CD4-positive, alpha-beta T cell treated with Interferon alpha-2 for 1 hour (primary cell): Measurements from ENCODE around the gene OVOL3.
"Not testable (repeated sequence)": the region's sequence is repeated elsewhere in the genome, so short reads cannot be mapped to it uniquely, and the experiment has no call there.

ENCODE experiments used
- DNase-seq, 2 donors: peaks; one replicate each; pipeline ENCODE4 v3.0.0-alpha.2; 2020 to 2022

Gene OVOL3

GRCh38 chr19:36110487-36111199, at the start of gene OVOL3:
Gene OVOL3, plus strand, starts transcription at chr19:36111143. Its CDS starts 60 bp downstream, at chr19:36111203.
- DNase-seq = no peak

GRCh38 chr19:36061367-36061766, 49.6 kb upstream of the OVOL3 start:
- DNase-seq = no peak

GRCh38 chr19:36064826-36065225, 46.1 kb upstream of the OVOL3 start:
- DNase-seq = no peak

- no peak for DNase-seq
These were observed 43.3 kb upstream of the OVOL3 start for GRCh38 chr19:36067681-36068080.

GRCh38 chr19:36068810-36069499, 42.0 kb upstream of the OVOL3 start:
- not testable (repeated sequence) for DNase-seq

- DNase-seq = no peak
These were observed 38.9 kb upstream of the OVOL3 start for GRCh38 chr19:36072081-36072480.

- DNase-seq = no peak
These were observed 37.6 kb upstream of the OVOL3 start for GRCh38 chr19:36073121-36073876.

- DNase-seq = no peak
These were observed 31.5 kb upstream of the OVOL3 start for GRCh38 chr19:36079389-36079945.

GRCh38 chr19:36081385-36081784, 29.6 kb upstream of the OVOL3 start:
- no peak for DNase-seq

- no peak for DNase-seq
These were observed 29.0 kb upstream of the OVOL3 start for GRCh38 chr19:36081894-36082293.

- no peak for DNase-seq
These were observed 28.0 kb upstream of the OVOL3 start for GRCh38 chr19:36082916-36083315.

GRCh38 chr19:36084231-36085009, 26.5 kb upstream of the OVOL3 start:
- no peak for DNase-seq

- no peak for DNase-seq
These were observed 24.6 kb upstream of the OVOL3 start for GRCh38 chr19:36086326-36086725.

GRCh38 chr19:36089847-36090246, 21.1 kb upstream of the OVOL3 start:
- no peak for DNase-seq

- no peak for DNase-seq
These were observed 19.8 kb upstream of the OVOL3 start for GRCh38 chr19:36090910-36091695.

GRCh38 chr19:36092566-36092965, 18.4 kb upstream of the OVOL3 start:
- DNase-seq = no peak

GRCh38 chr19:36093146-36093662, 17.7 kb upstream of the OVOL3 start:
- no peak for DNase-seq

- no peak for DNase-seq
These were observed 17.3 kb upstream of the OVOL3 start for GRCh38 chr19:36093687-36094086.

- DNase-seq = no peak
These were observed 13.9 kb upstream of the OVOL3 start for GRCh38 chr19:36097036-36097435.

GRCh38 chr19:36099166-36099785, 11.7 kb upstream of the OVOL3 start:
- DNase-seq = no peak

GRCh38 chr19:36100476-36100875, 10.5 kb upstream of the OVOL3 start:
- DNase-seq = no peak
